Transverse colon (tissue), 4 donors: ENCODE data around the gene SPPL2C. TPM values are rescaled to one million over a fixed set of nuclear protein-coding genes. Genes with fewer than 3 reads are reported as not detected.

Source experiments
- DNase-seq: peaks from one replicate; pipeline ENCODE4 v3.0.0-alpha.2; 2019
- H3K27ac ChIP-seq, 4 donors: fragments of 200-600 bp; sonication (generic); 2 replicates each; pipeline ENCODE4 v1.5.1; 2016 to 2018; ENCODE audit warnings: inconsistent platforms in 4 of 4
- H3K27me3 ChIP-seq: fragments of 200-600 bp; sonication (generic); 2 replicates; pipeline ENCODE4 v1.5.1; 2017; ENCODE audit warnings: inconsistent platforms
- H3K36me3 ChIP-seq, 4 donors: fragments of 200-600 bp; sonication (generic); 2 replicates each; pipeline ENCODE4 v1.5.1; 2017 to 2019; ENCODE audit warnings: inconsistent platforms in 4 of 4
- H3K4me1 ChIP-seq, 4 donors: fragments of 200-600 bp; sonication (generic); 2 replicates each; pipeline ENCODE4 v1.5.1; 2017 to 2020; ENCODE audit warnings: inconsistent platforms in 4 of 4
- H3K4me3 ChIP-seq, 4 donors: fragments of 200-600 bp; sonication (generic); 1 replicate in 1 of 4; 2 replicates in 3 of 4; pipeline versions ENCODE4 v1.5.1 to v1.6.1; 2017 to 2019; ENCODE audit warnings: inconsistent platforms in 4 of 4
- H3K9me3 ChIP-seq, 2 donors: fragments of 200-600 bp; sonication (generic); 2 replicates each; pipeline ENCODE4 v1.5.1; 2017 to 2019; ENCODE audit warnings: inconsistent platforms in 2 of 2
- EP300 ChIP-seq: sonication (generic); formaldehyde crosslinking; IDR thresholded peaks from one replicate; pipeline ENCODE4 v1.6.1; 2017; ENCODE audit warnings: antibody characterized with exemption, low read depth
- POLR2A ChIP-seq: fragments of 450-650 bp; IDR thresholded peaks from one replicate; pipeline ENCODE4 v1.6.1; 2016; ENCODE audit warnings: antibody characterized with exemption, mild to moderate bottlenecking, moderate library complexity
- POLR2AphosphoS5 ChIP-seq, 3 donors: sonication (generic); formaldehyde crosslinking; IDR thresholded peaks; one replicate each; pipeline ENCODE4 v1.6.1; 2016; ENCODE audit warnings: antibody characterized with exemption in 3 of 3
- WGBS, 2 donors: methylation state at CpG; one replicate each; pipeline ENCODE4 v1.1.5; 2018; ENCODE audit warnings: low coverage in 1 of 2; 5-methylcytosine and 5-hydroxymethylcytosine counted together
- in situ Hi-C, 4 donors: fragments of 200-750 bp; cut with MboI; loops; one replicate each; pipeline versions ENCODE4 v1.15.0 to v1.15.1; 2017; ENCODE audit warnings: low sequenced_read_pairs in 3 of 4, low pct_ligation_motif_present in 1 of 4, low pct_unique_long_range_greater_than_20kb in 1 of 4
- intact Hi-C: fragments of 100-400 bp; cut with DNase I; formaldehyde crosslinking; loops from one replicate; pipeline ENCODE4 v1.15.1; 2023; ENCODE audit warnings: low total_unique reads
- total RNA-seq, 4 donors: library from RNA; depleted of rRNA; stranded (reverse); fragments of >200 nt; gene quantifications; one replicate each; pipeline ENCODE4 v1.1.0, GENCODE V29; 2016
- TF ChIP-seq, protein P1 (sequence below), 5 experiments: fragments of 200-600 bp in 3 of 5; fragments of 450-650 bp in 2 of 5; sonication (generic) in 3 of 5; IDR thresholded peaks; 1 replicate in 2 of 5; 2 replicates in 3 of 5; pipeline ENCODE4 v1.5.1; 2016 to 2017; ENCODE audit warnings: antibody characterized with exemption in 5 of 5, inconsistent platforms in 3 of 5, mild to moderate bottlenecking in 2 of 5, moderate library complexity in 1 of 5

Gene SPPL2C
- total RNA-seq, 4 donors from 2014 or later, result not detected

DNA sequence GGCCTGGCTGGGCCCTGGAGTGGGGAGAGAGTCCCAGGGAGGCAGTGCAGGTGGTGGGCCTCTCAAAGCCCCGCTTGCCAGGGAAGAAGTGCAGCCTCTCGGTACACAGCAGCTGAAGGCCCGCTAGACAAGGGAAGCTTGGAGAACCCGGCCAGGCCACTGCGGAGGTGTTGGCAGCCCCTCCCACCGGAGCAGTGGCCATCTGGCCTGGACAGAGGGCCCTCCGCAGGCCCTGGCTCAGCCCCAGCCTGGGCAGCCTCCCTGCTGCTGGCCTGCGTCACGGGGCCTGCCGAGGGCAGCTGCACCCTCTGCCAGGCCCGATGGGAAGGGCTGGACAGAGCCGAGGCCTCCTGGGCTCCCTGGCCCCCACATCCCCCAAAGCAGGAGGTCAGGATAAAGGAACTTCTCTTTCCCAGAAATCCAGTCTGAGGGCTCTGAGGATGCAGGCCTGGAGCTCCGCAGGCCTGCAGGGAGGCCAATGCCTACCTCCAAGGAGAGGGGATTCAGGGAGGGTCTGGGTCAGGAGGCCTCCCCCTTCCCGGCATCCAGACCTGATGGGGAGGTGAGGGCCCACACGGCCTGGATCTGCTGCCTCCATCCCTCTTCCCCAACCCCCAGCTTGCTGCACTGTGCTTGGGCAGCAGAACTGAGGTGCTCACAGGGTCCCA is 4.3 kb downstream of the SPPL2C start:
- H3K4me3 ChIP-seq, result no peak overlapping the region
- H3K9me3 ChIP-seq, result no peaks in the 10 kb centered on the region
- intact Hi-C loops, result loop anchor here (5.0 kb wide), 1 partner anchor 217 kb away; no protein-coding TSS in a partner anchor
- H3K27me3 ChIP-seq, result peaks cover 17% of the 10 kb centered on the region
- no peak overlapping the region for H3K27ac ChIP-seq
- no peaks in the 10 kb centered on the region for H3K4me1 ChIP-seq
- no peaks in the 10 kb centered on the region for H3K36me3 ChIP-seq
- DNase-seq, result no peak
- no peak for TF ChIP-seq POLR2A
- TF ChIP-seq, protein P1, sequence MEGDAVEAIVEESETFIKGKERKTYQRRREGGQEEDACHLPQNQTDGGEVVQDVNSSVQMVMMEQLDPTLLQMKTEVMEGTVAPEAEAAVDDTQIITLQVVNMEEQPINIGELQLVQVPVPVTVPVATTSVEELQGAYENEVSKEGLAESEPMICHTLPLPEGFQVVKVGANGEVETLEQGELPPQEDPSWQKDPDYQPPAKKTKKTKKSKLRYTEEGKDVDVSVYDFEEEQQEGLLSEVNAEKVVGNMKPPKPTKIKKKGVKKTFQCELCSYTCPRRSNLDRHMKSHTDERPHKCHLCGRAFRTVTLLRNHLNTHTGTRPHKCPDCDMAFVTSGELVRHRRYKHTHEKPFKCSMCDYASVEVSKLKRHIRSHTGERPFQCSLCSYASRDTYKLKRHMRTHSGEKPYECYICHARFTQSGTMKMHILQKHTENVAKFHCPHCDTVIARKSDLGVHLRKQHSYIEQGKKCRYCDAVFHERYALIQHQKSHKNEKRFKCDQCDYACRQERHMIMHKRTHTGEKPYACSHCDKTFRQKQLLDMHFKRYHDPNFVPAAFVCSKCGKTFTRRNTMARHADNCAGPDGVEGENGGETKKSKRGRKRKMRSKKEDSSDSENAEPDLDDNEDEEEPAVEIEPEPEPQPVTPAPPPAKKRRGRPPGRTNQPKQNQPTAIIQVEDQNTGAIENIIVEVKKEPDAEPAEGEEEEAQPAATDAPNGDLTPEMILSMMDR (IDR thresholded peaks at IDR 0.05), result no peak
- no peak for TF ChIP-seq EP300
- TF ChIP-seq POLR2AphosphoS5 (IDR thresholded peaks at IDR 0.05), result no peak
- in situ Hi-C loops, result no loop called here
- WGBS, 2 donors, result 72% methylated on average over 12 of the region's 15 CpGs; no CpG with 5 or more reads in 1 of the 2 donors

DNA sequence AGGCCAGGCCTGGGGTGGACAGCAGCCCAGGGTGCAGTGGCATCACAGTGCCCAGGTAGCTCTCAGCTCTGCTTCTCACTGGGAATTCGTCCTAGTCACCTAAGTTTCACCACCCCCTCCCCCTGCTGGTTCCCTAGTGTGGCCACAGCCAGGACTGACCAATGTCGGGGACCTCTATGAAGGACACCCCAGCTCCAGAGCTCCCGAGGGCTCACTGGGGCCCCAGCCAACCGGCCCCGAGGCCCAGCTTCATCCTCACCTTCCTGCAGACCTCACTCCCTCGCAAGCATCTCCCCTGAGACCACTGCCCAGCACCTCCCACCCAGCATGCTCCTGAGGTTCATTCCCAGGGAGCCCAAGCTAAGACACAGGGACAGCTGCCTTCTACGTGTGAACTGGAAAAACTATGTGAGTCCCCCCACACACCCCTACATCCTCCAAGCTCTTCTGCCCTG is 4.9 kb downstream of the SPPL2C start:
- Histone ChIP-seq H3K4me3 (no peak overlapping the region), H3K27ac (no peak overlapping the region), H3K9me3 (no peaks in the 10 kb centered on the region), H3K4me1 (no peaks in the 10 kb centered on the region), H3K36me3 (no peaks in the 10 kb centered on the region), H3K27me3 (peaks cover 18% of the 10 kb centered on the region)
- no peak for DNase-seq
- in situ Hi-C loops, result no loop called here
- no peak for TF ChIP-seq POLR2AphosphoS5 (IDR thresholded peaks at IDR 0.05)
- TF ChIP-seq EP300, result no peak
- TF ChIP-seq, protein P1 (IDR thresholded peaks at IDR 0.05), result no peak
- no peak for TF ChIP-seq POLR2A
- WGBS, 2 donors, result 77% methylated on average over 7 of the region's 7 CpGs; no CpG with 5 or more reads in 1 of the 2 donors
- intact Hi-C loops, result loop anchor here (5.0 kb wide), 1 partner anchor 217 kb away; no protein-coding TSS in a partner anchor

DNA sequence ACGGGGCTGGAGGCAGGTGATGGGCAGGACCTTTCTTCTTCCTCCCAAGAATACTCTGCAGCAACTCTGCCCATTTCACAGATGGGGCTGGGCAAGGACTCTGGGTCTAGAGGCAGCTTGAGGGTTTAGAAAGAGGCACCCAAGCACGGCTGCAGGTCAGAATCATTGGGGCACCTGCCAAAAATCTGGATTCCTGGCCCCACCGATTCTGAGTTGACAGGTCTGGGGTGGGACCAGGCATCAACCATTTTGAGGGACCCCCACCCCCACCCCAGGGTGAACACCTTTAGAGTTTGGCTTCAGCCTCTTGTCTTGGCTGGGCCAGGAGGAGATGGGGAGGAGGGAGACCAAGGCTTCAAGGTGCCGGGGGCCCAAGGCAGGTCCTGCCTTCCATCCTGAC is 5.3 kb downstream of the SPPL2C start:
- in situ Hi-C loops (no loop called here), intact Hi-C loops (no loop called here)
- Histone ChIP-seq H3K4me1 (no peaks in the 10 kb centered on the region), H3K4me3 (no peak overlapping the region), H3K27me3 (peaks cover 18% of the 10 kb centered on the region), H3K36me3 (no peaks in the 10 kb centered on the region), H3K27ac (no peak overlapping the region), H3K9me3 (no peaks in the 10 kb centered on the region)
- TF ChIP-seq POLR2A, result no peak
- TF ChIP-seq, protein P1 (IDR thresholded peaks at IDR 0.05), result no peak
- no peak for TF ChIP-seq POLR2AphosphoS5 (IDR thresholded peaks at IDR 0.05)
- no peak for TF ChIP-seq EP300
- 76% methylated on average over 4 of the region's 4 CpGs; no CpG with 5 or more reads in 1 of the 2 donors for WGBS, 2 donors
- no peak for DNase-seq

DNA sequence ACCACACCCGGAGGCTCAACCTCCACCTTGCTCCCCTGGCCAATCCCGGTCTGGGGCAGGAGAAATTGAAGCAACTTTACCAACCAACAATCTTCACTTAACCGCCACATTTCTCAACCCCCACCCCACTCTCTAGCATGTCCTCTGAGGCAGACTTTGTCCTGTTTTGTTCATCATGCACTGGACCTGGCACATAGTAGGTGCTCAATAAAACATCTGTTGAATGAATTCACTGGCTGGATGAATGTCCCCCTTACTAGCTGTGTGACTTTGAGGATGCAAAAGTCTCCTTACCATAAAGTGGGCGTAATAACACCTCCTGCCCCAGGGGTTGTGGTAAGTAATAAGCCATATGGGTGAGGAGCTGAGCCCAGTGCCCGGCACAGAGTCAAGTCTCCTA is 5.8 kb downstream of the SPPL2C start:
- Histone ChIP-seq H3K9me3 (no peaks in the 10 kb centered on the region), H3K27me3 (peaks cover 18% of the 10 kb centered on the region), H3K36me3 (no peaks in the 10 kb centered on the region), H3K27ac (no peak overlapping the region), H3K4me1 (no peaks in the 10 kb centered on the region), H3K4me3 (no peak overlapping the region)
- WGBS, 2 donors, result 78 to 80% methylated on average over 1 to 5 of the region's 5 CpGs
- intact Hi-C loops, result no loop called here
- DNase-seq, result no peak
- in situ Hi-C loops, result no loop called here
- no peak for TF ChIP-seq POLR2A
- TF ChIP-seq, protein P1 (IDR thresholded peaks at IDR 0.05), result no peak
- TF ChIP-seq POLR2AphosphoS5 (IDR thresholded peaks at IDR 0.05), result no peak
- no peak for TF ChIP-seq EP300
